GM23338 (cell line): Measurements from ENCODE around the gene ACTR1A. TPM values are rescaled to one million over a fixed set of nuclear protein-coding genes. Genes with fewer than 3 reads are reported as not detected.

Experiments used
- ATAC-seq: fragments of 200-7000 bp; cut with Tn5 transposase; 3 replicates; pipeline ENCODE4 v1.9.1; 2020
- DNase-seq: peaks from one replicate; pipeline ENCODE4 v3.0.0-alpha.2; 2015; ENCODE audit warnings: low spot score
- H2AFZ ChIP-seq: fragments of 200-600 bp; sonication (generic); 2 replicates; pipeline ENCODE4 v1.8.0; 2016; ENCODE audit warnings: antibody characterized with exemption, mild to moderate bottlenecking, moderate library complexity
- H3F3A ChIP-seq: fragments of 200-600 bp; sonication (generic); replicated peaks from 2 replicates; pipeline ENCODE4 v1.8.0; 2017; ENCODE audit warnings: antibody characterized with exemption, mixed run types, low read depth
- H3K27ac ChIP-seq: fragments of 200-600 bp; sonication (generic); 2 replicates; pipeline ENCODE4 v1.6.1; 2016; ENCODE audit warnings: low read depth
- H3K27me3 ChIP-seq: fragments of 200-600 bp; sonication (generic); 2 replicates; pipeline ENCODE4 v1.8.0; 2016; ENCODE audit warnings: mild to moderate bottlenecking, mixed run types, moderate library complexity; ENCODE audit not compliant: insufficient read depth
- H3K36me3 ChIP-seq: fragments of 200-600 bp; sonication (generic); 2 replicates; pipeline ENCODE4 v1.8.0; 2016; ENCODE audit warnings: mild to moderate bottlenecking; ENCODE audit not compliant: insufficient read depth
- H3K4me1 ChIP-seq: fragments of 200-600 bp; sonication (generic); 2 replicates; pipeline ENCODE4 v1.8.0; 2016; ENCODE audit warnings: mild to moderate bottlenecking, moderate library complexity; ENCODE audit not compliant: insufficient read depth
- H3K4me2 ChIP-seq: fragments of 200-600 bp; sonication (generic); 2 replicates; pipeline ENCODE4 v1.7.1; 2017; ENCODE audit warnings: mixed run types
- H3K4me3 ChIP-seq: fragments of 200-600 bp; sonication (generic); 2 replicates; pipeline ENCODE4 v1.6.1; 2016; ENCODE audit warnings: mixed run types
- H3K79me2 ChIP-seq: fragments of 200-600 bp; sonication (generic); replicated peaks from 2 replicates; pipeline ENCODE4 v1.8.0; 2017; ENCODE audit warnings: mild to moderate bottlenecking; ENCODE audit not compliant: insufficient read depth
- H3K9me2 ChIP-seq: fragments of 200-600 bp; sonication (generic); 2 replicates; pipeline ENCODE4 v1.8.0; 2017; ENCODE audit not compliant: insufficient read depth
- H4K20me1 ChIP-seq: fragments of 200-600 bp; sonication (generic); replicated peaks from 2 replicates; pipeline ENCODE4 v1.8.0; 2017; ENCODE audit warnings: mild to moderate bottlenecking; ENCODE audit not compliant: insufficient read depth
- H3K27ac Mint-ChIP-seq: 2 replicates; pipeline ENCODE4 v1.8.0; 2020; ENCODE audit warnings: inconsistent platforms, mild to moderate bottlenecking, moderate library complexity, mixed read lengths
- H3K27me3 Mint-ChIP-seq: 3 replicates; pipeline ENCODE4 v1.8.0; 2022; ENCODE audit warnings: low read depth, mild to moderate bottlenecking, moderate library complexity, mixed read lengths, inconsistent platforms; ENCODE audit not compliant: insufficient read depth, poor library complexity
- H3K36me3 Mint-ChIP-seq: 3 replicates; pipeline ENCODE4 v1.8.0; 2021; ENCODE audit warnings: low read depth, mild to moderate bottlenecking, inconsistent platforms, moderate library complexity, mixed read lengths
- H3K4me1 Mint-ChIP-seq: 3 replicates; pipeline ENCODE4 v1.8.0; 2020; ENCODE audit warnings: mild to moderate bottlenecking, inconsistent platforms, mixed read lengths
- H3K4me3 Mint-ChIP-seq: 3 replicates; pipeline ENCODE4 v1.8.0; 2021; ENCODE audit warnings: moderate library complexity, mild to moderate bottlenecking, inconsistent platforms, mixed read lengths
- H3K9me3 Mint-ChIP-seq: 3 replicates; pipeline ENCODE4 v1.8.0; 2020; ENCODE audit warnings: moderate library complexity, mild to moderate bottlenecking, inconsistent platforms, mixed read lengths
- CREB1 ChIP-seq: fragments of 250-450 bp; sonication (Bioruptor Pico); IDR thresholded peaks from 2 replicates; pipeline ENCODE4 v1.5.0; 2020; ENCODE audit warnings: low read depth, mild to moderate bottlenecking, moderate library complexity
- EZH2 ChIP-seq: fragments of 200-600 bp; sonication (generic); IDR thresholded peaks from one replicate; pipeline ENCODE4 v1.8.0; 2017; ENCODE audit warnings: antibody characterized with exemption, mild to moderate bottlenecking, low read depth; ENCODE audit not compliant: unreplicated experiment
- NANOG ChIP-seq: IDR thresholded peaks from 2 replicates; pipeline ENCODE4 v1.6.1; 2016; ENCODE audit warnings: antibody characterized with exemption, borderline replicate concordance
- POLR2AphosphoS5 ChIP-seq: IDR thresholded peaks from 2 replicates; pipeline ENCODE4 v1.6.1; 2016; ENCODE audit warnings: antibody characterized with exemption, low read depth
- ZNF331 ChIP-seq: fragments of 250-450 bp; sonication (Bioruptor Pico); IDR thresholded peaks from 2 replicates; pipeline ENCODE4 v1.5.0; 2020; ENCODE audit warnings: low read depth, mild to moderate bottlenecking, moderate library complexity
- polyA plus RNA-seq: library from polyadenylated mRNA; unstranded; fragments of >200 nt; fragmentation: Nextera tagmentation; extraction: Ambion mirVana; gene quantifications from 2 replicates; pipeline ENCODE4 v1.2.1, GENCODE V29; 2016
- total RNA-seq: library from RNA; depleted of rRNA; stranded (reverse); fragments of >200 nt; shearing (Covaris generic); gene quantifications from 2 replicates; pipeline ENCODE4 v1.2.3, GENCODE V29; 2014
- TF ChIP-seq, protein P1 (sequence below): IDR thresholded peaks from 2 replicates; pipeline ENCODE4 v1.6.1; 2016; ENCODE audit warnings: antibody characterized with exemption
- TF ChIP-seq, protein P2 (sequence below): fragments of 250-450 bp; sonication (Bioruptor Pico); IDR thresholded peaks from 2 replicates; pipeline ENCODE4 v1.5.0; 2020; ENCODE audit warnings: mild to moderate bottlenecking, moderate library complexity

ACTR1A gene
- total and polyA plus RNA-seq, 2 experiments from 2014 or later: 39.4 to 101 TPM

DNA sequence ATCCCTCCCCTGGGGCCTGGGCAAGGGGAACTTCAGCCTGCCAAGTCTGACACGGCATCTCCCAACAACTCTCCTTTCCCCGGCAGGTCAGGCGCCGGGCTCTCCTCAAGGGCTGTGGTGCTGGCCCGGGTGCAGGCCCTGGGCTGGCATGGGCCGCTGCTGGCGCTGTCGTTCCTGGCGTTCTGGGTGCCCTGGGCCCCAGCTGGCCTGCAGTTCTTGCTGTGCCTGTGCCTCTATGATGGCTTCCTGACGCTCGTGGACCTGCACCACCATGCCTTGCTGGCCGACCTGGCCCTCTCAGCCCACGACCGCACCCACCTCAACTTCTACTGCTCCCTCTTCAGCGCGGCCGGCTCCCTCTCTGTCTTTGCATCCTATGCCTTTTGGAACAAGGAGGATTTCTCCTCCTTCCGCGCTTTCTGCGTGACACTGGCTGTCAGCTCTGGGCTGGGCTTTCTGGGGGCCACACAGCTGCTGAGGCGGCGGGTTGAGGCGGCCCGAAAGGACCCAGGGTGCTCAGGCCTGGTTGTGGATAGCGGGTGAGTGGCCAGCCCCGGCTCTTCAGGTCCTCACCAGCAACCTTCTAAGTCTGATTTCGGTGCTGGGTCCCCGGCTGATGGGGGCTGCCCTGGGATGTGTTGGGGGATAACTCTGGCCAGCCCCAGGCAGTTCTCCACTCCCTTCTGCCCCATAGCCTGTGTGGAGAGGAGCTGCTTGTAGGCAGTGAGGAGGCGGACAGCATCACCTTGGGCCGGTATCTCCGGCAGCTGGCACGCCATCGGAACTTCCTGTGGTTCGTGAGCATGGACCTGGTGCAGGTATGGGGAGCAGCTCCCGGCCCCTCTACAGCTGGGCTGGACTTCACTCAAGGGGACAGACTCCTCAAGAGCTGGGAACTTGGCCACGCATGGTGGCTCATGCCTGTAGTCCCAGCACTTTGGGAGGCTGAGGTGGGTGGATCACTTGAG, 31.6 kb downstream of the ACTR1A start (continued):
- no peak for TF ChIP-seq ZNF331

DNA sequence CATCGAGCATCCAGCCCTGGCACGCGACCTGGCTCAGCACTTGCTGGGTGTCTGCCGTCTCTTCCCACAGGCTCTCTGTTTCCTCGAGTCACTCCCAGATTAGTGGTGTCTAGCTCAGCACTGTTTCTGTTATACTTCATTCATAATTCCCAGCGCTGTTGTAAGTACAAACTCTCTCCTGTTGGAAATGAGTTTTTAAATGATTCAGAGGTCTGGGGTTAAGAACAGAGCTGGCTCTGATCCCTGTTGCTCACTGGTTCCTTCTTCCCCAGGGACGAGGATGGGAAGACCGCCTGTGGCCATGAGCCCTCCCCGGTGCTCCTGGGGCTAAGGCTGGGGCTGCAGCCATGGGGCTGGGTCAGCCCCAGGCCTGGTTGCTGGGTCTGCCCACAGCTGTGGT, 33.8 kb downstream of the ACTR1A start:
- H3K79me2 ChIP-seq: peaks cover 13% of the 10 kb centered on the region; the same call in 1 of the 2 replicates
- Mint-ChIP-seq H3K27me3 (no peaks in the 10 kb centered on the region), H3K9me3 (no peaks in the 10 kb centered on the region), H3K4me3 (no peak overlapping the region), H3K4me1 (peaks cover 4% of the 10 kb centered on the region; the same call in 2 of the 3 replicates), H3K27ac (no peak overlapping the region), H3K36me3 (peaks cover 9% of the 10 kb centered on the region)
- H3K27me3 ChIP-seq: no peaks in the 10 kb centered on the region
- no peak overlapping the region for H3K4me3 ChIP-seq
- no peak overlapping the region for H3K4me2 ChIP-seq
- TF ChIP-seq NANOG (no peak), EZH2 (no peak)
- H3F3A ChIP-seq: 0 out of 2 replicates have a peak, but pooled peaks cover under 1% of the 10 kb centered on the region
- ATAC-seq: no peak
- no peaks in the 10 kb centered on the region for H3K9me2 ChIP-seq
- no peaks in the 10 kb centered on the region; the same call in 1 of the 2 replicates for H4K20me1 ChIP-seq
- no peak for DNase-seq
- H3K27ac ChIP-seq: no peak overlapping the region
- H2AFZ ChIP-seq: no peak overlapping the region
- no peaks in the 10 kb centered on the region for H3K36me3 ChIP-seq
- peaks cover 3% of the 10 kb centered on the region for H3K4me1 ChIP-seq

DNA sequence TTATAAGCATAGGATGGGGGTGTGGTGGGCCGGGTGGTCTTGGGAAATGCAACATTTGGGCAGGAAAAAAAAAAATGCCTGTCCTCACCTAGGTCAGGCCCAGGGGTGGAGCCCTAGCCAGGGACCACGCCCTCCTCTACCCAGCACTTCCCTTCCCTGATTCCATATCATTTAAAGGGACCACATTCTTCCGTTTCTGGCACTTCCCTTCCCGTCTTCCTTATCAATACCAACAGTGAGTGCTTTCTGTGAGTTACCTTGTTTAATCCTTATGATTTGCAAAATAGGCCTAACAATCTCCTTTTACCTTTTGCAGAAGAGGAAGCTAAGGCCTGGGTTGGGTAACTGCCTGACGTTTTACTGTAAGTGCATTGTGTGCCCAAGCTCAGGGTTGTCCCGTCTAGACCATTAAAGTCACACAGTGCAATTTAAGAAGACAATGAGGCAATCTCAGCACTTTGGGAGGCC, 34.5 kb downstream of the ACTR1A start:
- Histone ChIP-seq H3K4me3 (no peak overlapping the region), H3K36me3 (no peaks in the 10 kb centered on the region), H3F3A (0 out of 2 replicates have a peak, but pooled peaks cover 3% of the 10 kb centered on the region), H3K27me3 (no peaks in the 10 kb centered on the region), H4K20me1 (no peaks in the 10 kb centered on the region; the same call in 1 of the 2 replicates), H3K4me2 (no peak overlapping the region), H3K79me2 (peaks cover 18% of the 10 kb centered on the region; the same call in 1 of the 2 replicates), H3K4me1 (peaks cover 10% of the 10 kb centered on the region), H2AFZ (no peak overlapping the region), H3K9me2 (no peaks in the 10 kb centered on the region), H3K27ac (no peak overlapping the region)
- H3K36me3 Mint-ChIP-seq: peaks cover 9% of the 10 kb centered on the region
- ATAC-seq (no peak), DNase-seq (no peak)
- no peak overlapping the region for H3K27ac Mint-ChIP-seq
- no peaks in the 10 kb centered on the region for H3K9me3 Mint-ChIP-seq
- no peak overlapping the region for H3K4me3 Mint-ChIP-seq
- peaks cover 9% of the 10 kb centered on the region for H3K4me1 Mint-ChIP-seq
- peaks cover 5% of the 10 kb centered on the region for H3K27me3 Mint-ChIP-seq
- TF ChIP-seq POLR2AphosphoS5: no peak
- TF ChIP-seq, protein P1, sequence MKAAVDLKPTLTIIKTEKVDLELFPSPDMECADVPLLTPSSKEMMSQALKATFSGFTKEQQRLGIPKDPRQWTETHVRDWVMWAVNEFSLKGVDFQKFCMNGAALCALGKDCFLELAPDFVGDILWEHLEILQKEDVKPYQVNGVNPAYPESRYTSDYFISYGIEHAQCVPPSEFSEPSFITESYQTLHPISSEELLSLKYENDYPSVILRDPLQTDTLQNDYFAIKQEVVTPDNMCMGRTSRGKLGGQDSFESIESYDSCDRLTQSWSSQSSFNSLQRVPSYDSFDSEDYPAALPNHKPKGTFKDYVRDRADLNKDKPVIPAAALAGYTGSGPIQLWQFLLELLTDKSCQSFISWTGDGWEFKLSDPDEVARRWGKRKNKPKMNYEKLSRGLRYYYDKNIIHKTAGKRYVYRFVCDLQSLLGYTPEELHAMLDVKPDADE: no peak
- TF ChIP-seq, protein P2, sequence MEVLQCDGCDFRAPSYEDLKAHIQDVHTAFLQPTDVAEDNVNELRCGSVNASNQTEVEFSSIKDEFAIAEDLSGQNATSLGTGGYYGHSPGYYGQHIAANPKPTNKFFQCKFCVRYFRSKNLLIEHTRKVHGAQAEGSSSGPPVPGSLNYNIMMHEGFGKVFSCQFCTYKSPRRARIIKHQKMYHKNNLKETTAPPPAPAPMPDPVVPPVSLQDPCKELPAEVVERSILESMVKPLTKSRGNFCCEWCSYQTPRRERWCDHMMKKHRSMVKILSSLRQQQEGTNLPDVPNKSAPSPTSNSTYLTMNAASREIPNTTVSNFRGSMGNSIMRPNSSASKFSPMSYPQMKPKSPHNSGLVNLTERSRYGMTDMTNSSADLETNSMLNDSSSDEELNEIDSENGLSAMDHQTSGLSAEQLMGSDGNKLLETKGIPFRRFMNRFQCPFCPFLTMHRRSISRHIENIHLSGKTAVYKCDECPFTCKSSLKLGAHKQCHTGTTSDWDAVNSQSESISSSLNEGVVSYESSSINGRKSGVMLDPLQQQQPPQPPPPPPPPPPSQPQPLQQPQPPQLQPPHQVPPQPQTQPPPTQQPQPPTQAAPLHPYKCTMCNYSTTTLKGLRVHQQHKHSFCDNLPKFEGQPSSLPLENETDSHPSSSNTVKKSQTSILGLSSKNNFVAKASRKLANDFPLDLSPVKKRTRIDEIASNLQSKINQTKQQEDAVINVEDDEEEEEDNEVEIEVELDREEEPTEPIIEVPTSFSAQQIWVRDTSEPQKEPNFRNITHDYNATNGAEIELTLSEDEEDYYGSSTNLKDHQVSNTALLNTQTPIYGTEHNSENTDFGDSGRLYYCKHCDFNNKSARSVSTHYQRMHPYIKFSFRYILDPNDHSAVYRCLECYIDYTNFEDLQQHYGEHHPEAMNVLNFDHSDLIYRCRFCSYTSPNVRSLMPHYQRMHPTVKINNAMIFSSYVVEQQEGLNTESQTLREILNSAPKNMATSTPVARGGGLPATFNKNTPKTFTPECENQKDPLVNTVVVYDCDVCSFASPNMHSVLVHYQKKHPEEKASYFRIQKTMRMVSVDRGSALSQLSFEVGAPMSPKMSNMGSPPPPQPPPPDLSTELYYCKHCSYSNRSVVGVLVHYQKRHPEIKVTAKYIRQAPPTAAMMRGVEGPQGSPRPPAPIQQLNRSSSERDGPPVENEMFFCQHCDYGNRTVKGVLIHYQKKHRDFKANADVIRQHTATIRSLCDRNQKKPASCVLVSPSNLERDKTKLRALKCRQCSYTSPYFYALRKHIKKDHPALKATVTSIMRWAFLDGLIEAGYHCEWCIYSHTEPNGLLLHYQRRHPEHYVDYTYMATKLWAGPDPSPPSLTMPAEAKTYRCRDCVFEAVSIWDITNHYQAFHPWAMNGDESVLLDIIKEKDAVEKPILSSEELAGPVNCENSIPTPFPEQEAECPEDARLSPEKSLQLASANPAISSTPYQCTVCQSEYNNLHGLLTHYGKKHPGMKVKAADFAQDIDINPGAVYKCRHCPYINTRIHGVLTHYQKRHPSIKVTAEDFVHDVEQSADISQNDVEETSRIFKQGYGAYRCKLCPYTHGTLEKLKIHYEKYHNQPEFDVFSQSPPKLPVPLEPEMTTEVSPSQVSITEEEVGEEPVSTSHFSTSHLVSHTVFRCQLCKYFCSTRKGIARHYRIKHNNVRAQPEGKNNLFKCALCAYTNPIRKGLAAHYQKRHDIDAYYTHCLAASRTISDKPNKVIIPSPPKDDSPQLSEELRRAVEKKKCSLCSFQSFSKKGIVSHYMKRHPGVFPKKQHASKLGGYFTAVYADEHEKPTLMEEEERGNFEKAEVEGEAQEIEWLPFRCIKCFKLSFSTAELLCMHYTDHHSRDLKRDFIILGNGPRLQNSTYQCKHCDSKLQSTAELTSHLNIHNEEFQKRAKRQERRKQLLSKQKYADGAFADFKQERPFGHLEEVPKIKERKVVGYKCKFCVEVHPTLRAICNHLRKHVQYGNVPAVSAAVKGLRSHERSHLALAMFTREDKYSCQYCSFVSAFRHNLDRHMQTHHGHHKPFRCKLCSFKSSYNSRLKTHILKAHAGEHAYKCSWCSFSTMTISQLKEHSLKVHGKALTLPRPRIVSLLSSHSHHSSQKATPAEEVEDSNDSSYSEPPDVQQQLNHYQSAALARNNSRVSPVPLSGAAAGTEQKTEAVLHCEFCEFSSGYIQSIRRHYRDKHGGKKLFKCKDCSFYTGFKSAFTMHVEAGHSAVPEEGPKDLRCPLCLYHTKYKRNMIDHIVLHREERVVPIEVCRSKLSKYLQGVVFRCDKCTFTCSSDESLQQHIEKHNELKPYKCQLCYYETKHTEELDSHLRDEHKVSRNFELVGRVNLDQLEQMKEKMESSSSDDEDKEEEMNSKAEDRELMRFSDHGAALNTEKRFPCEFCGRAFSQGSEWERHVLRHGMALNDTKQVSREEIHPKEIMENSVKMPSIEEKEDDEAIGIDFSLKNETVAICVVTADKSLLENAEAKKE: no peak
- TF ChIP-seq CREB1 (CRISPR knock-in tag): no peak
